Gastroesophageal sphincter (tissue), 3 donors: Measurements from ENCODE around the gene SESTD1.

Source experiments
- CTCF ChIP-seq, 4 experiments: fragments of 200-600 bp in 2 of 4; fragments of 450-650 bp in 2 of 4; sonication (generic) in 1 of 4; IDR thresholded peaks; one replicate each; pipeline ENCODE4 v1.5.1; 2017 to 2019; ENCODE audit warnings: antibody characterized with exemption in 4 of 4, mild to moderate bottlenecking in 2 of 4, moderate library complexity in 2 of 4
- POLR2A ChIP-seq, 2 donors: fragments of 450-650 bp; IDR thresholded peaks; one replicate each; pipeline ENCODE4 v1.6.1; 2017; ENCODE audit warnings: antibody characterized with exemption in 2 of 2, mild to moderate bottlenecking in 2 of 2, moderate library complexity in 1 of 2
- POLR2AphosphoS5 ChIP-seq: sonication (generic); formaldehyde crosslinking; IDR thresholded peaks from one replicate; pipeline ENCODE4 v1.6.1; 2017; ENCODE audit warnings: antibody characterized with exemption

GRCh38 chr2:179226961-179227259 is 37.7 kb downstream of the SESTD1 start:
- no peak for TF ChIP-seq POLR2AphosphoS5
- no peak for TF ChIP-seq CTCF (IDR thresholded peaks at IDR 0.05)
- no peak for TF ChIP-seq POLR2A (IDR thresholded peaks at IDR 0.05)
